ENCODE measurements around the gene OGDHL. TPM values are rescaled to one million over a fixed set of nuclear protein-coding genes. Genes with fewer than 3 reads are reported as not detected.

OGDHL gene
- total RNA-seq, 1 donor from 2014 or later: 10.1 TPM

- H3K36me3 Mint-ChIP-seq (ENCODE audit: low read depth): peaks cover 2% of the 10 kb centered on the region
- H3K27me3 Mint-ChIP-seq (ENCODE audit: low read depth): peaks cover 82% of the 10 kb centered on the region
- DNase-seq (ENCODE audit: low read depth, low spot score): no peak
- H3K27ac Mint-ChIP-seq (ENCODE audit: unreplicated experiment): no peak overlapping the region
- no peaks in the 10 kb centered on the region for H3K9me3 Mint-ChIP-seq
- H3K4me1 Mint-ChIP-seq: peaks cover 17% of the 10 kb centered on the region
- H3K4me3 Mint-ChIP-seq: no peak overlapping the region
- no peak for TF ChIP-seq CTCF (conservative IDR thresholded peaks at IDR 0.05)
Observed at GRCh38 chr10:49691588-49691987, 70.5 kb downstream of the OGDHL start.

GRCh38 chr10:49690698-49691356 lies 71.3 kb downstream of the OGDHL start:
- DNase-seq (ENCODE audit: low read depth, low spot score): no peak
- Mint-ChIP-seq H3K36me3 (ENCODE audit: low read depth) (peaks cover 2% of the 10 kb centered on the region), H3K9me3 (no peaks in the 10 kb centered on the region), H3K27ac (ENCODE audit: unreplicated experiment) (no peak overlapping the region), H3K4me3 (no peak overlapping the region), H3K27me3 (ENCODE audit: low read depth) (peaks cover 82% of the 10 kb centered on the region), H3K4me1 (peaks cover 17% of the 10 kb centered on the region)
- no peak for TF ChIP-seq CTCF (conservative IDR thresholded peaks at IDR 0.05)

GRCh38 chr10:49689882-49690510 lies 72.1 kb downstream of the OGDHL start:
- Mint-ChIP-seq H3K4me1 (peaks cover 17% of the 10 kb centered on the region), H3K27ac (ENCODE audit: unreplicated experiment) (no peak overlapping the region)

GRCh38 chr10:49688920-49689319 lies 73.2 kb downstream of the OGDHL start:
- H3K36me3 Mint-ChIP-seq (ENCODE audit: low read depth): peaks cover 2% of the 10 kb centered on the region
- TF ChIP-seq CTCF (conservative IDR thresholded peaks at IDR 0.05): no peak
- peaks cover 89% of the 10 kb centered on the region for H3K27me3 Mint-ChIP-seq (ENCODE audit: low read depth)
- no peak overlapping the region for H3K27ac Mint-ChIP-seq (ENCODE audit: unreplicated experiment)
- H3K4me3 Mint-ChIP-seq: no peak overlapping the region
- no peak for DNase-seq (ENCODE audit: low read depth, low spot score)
- no peaks in the 10 kb centered on the region for H3K9me3 Mint-ChIP-seq
- H3K4me1 Mint-ChIP-seq: peaks cover 17% of the 10 kb centered on the region

More at GRCh38 chr10:49689882-49690510, 72.1 kb downstream of the OGDHL start:
- Mint-ChIP-seq H3K36me3 (ENCODE audit: low read depth) (peaks cover 2% of the 10 kb centered on the region), H3K4me3 (no peak overlapping the region), H3K9me3 (no peaks in the 10 kb centered on the region), H3K27me3 (ENCODE audit: low read depth) (peaks cover 84% of the 10 kb centered on the region)
- no peak for TF ChIP-seq CTCF (conservative IDR thresholded peaks at IDR 0.05)
- no peak for DNase-seq (ENCODE audit: low read depth, low spot score)

- Mint-ChIP-seq H3K27ac (ENCODE audit: unreplicated experiment) (no peak overlapping the region), H3K9me3 (no peaks in the 10 kb centered on the region), H3K4me3 (no peak overlapping the region), H3K4me1 (peaks cover 17% of the 10 kb centered on the region), H3K27me3 (ENCODE audit: low read depth) (peaks cover 83% of the 10 kb centered on the region), H3K36me3 (ENCODE audit: low read depth) (peaks cover 2% of the 10 kb centered on the region)
- no peak for TF ChIP-seq CTCF (conservative IDR thresholded peaks at IDR 0.05)
- no peak for DNase-seq (ENCODE audit: low read depth, low spot score)
Observed at GRCh38 chr10:49688261-49688846, 73.8 kb downstream of the OGDHL start.

Measured in neural crest cell (in vitro differentiated cells).